ENCODE results near the gene TBX15. TPM values are rescaled to one million over a fixed set of nuclear protein-coding genes. Genes with fewer than 3 reads are reported as not detected.
A peak's percentile ranks its signal among the peaks of the same experiment; 100 is the strongest.

The TBX15 gene
- not detected in 2 replicates for total RNA-seq (2014; rRNA removed; shearing (Covaris generic))

GRCh38 chr1:118988186-118989005, at the start of gene TBX15:
Gene TBX15 (minus strand): TSS chr1:118988343. CDS start chr1:118987795, 548 bp downstream.
- DNase-seq (ENCODE audit: low spot score): no peak

DNA sequence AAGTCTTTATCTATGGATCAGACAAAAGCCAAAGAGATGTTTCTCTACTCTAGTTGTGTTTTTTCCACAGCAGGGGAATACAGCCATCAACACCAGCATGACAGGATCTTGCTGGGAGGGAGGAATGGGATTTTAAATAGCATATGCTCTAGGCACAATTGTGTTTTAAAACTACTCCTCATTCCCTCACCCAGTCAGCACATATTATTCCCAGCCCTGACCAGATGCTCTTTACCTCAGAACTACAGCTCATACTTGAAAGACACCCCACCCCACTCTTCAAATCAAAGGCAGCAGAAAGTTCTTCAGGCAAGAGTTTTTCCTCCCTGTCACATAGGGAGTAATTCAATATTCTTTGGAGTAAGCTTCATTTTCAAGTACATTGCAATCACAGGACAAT, 46.2 kb upstream of the TBX15 start:
- DNase-seq (ENCODE audit: low spot score): no peak

GRCh38 chr1:119032986-119033385, 44.8 kb upstream of the TBX15 start:
- DNase-seq (ENCODE audit: low spot score): no peak

- no peak for DNase-seq (ENCODE audit: low spot score)
These were observed 39.6 kb upstream of the TBX15 start for GRCh38 chr1:119027759-119028158.

DNA sequence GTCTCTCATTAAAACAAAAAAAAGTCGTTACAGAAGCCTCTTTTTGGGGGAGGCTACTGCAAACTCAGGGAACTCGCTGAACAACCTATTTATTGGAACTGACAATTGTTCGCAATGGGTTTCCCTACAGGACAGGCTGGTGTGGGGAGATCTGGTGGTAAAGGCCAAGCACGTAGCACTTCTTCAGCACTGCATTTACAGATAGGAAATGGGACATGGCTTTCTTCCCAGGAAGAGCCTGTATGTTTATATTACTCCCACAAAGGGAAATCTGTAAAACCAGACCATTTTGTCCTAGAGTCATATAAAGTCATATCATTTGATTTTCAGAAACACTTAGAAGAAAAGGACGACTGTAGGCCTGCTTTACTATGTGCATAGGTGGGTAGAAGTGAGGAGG, 38.8 kb upstream of the TBX15 start:
- DNase-seq (ENCODE audit: low spot score): no peak

DNA sequence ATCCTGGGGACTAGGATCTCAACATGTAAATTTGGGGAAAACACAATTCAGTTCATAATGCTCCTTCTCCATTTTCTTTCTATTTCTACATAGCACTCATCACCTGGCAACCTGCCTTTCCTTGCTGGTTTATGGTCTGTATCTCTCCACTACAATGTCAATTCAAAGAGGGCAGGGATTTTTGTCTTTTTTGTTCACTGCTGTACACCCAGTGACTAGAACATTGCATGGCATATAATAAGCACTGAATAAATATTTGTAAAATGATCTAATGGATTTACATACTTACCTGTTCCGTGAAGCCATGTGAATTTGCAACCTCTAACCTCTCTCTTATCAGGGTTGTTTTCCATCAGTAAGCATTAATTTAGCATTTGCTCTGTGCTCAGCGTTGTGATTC, 27.4 kb upstream of the TBX15 start:
- DNase-seq (ENCODE audit: low spot score): no peak

- DNase-seq (ENCODE audit: low spot score): no peak
These were observed 24.2 kb upstream of the TBX15 start for GRCh38 chr1:119012383-119012782.

- DNase-seq (ENCODE audit: low spot score): no peak
These were observed 23.6 kb upstream of the TBX15 start for GRCh38 chr1:119011706-119012105.

- DNase-seq (ENCODE audit: low spot score): no peak
These were observed 23.0 kb upstream of the TBX15 start for GRCh38 chr1:119011116-119011515.

- DNase-seq (ENCODE audit: low spot score): no peak
These were observed 22.1 kb upstream of the TBX15 start for GRCh38 chr1:119010201-119010600.

- DNase-seq (ENCODE audit: low spot score): no peak
These were observed 21.1 kb upstream of the TBX15 start for GRCh38 chr1:119009312-119009655.

- peak; percentile 52 for DNase-seq (ENCODE audit: low spot score)
These were observed 20.6 kb upstream of the TBX15 start for GRCh38 chr1:119008483-119009311.

- no peak for DNase-seq (ENCODE audit: low spot score)
These were observed 19.7 kb upstream of the TBX15 start for GRCh38 chr1:119007670-119008482.

DNA sequence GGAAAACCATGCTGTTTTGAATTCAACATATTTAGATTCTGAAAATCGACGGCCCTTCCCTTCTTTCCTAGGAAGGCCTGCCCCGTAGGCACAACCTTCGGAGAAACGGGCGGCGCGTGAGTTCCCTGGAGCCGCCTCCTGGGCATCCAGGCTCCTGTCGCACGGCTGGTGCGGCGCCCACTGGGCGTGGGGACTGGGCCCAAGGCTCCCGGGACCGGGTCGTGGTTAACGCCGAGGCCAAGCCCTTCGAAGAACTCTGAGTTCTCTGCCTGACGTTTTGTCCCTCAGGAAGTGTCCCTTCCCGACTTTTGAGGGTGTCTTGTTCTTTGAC, 19.2 kb upstream of the TBX15 start:
- no peak for DNase-seq (ENCODE audit: low spot score)

DNA sequence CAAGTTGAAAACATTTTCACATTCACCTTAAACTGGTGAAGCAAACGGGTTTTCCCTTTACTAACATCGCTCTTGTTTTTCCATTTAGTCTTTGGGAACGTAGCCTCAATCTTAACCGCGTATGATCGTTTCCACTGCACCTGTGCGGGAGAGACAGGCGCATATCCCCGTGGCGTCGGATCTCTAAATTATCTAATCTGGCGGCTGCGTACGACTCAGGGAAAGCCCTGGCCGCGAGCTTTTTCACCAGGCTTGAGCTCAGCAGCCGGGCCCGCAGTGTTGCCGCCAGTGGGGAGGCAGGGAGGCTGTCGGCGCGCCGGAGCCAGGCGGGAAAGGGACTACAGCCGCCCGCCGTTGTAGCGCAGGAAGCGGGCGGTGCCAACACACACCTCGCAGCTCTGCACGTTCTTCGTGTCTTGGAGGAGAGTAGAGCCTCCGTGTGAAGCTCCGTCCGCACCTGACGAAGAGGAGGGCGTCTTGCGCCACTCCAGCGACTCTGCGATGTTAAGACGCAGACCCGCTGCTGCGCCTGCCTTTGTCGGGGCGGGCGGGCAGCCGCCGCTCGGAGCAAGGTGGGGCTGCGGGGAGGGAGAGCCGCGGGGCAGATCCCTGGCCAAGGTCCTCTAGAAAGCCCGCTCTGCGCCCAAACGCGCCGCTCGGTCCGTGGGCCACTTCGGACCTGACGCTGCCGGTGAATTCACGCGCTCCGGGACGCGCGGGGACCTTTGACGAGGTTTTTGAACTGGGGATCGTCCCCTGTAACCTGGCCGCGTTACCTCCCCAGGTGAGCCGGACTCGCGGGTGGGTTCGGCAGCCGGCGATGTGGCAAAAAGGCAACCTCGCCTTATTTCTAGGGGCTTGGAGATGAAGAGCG, 18.5 kb upstream of the TBX15 start:
- DNase-seq (ENCODE audit: low spot score): no peak

GRCh38 chr1:119005724-119006405, 17.7 kb upstream of the TBX15 start:
- DNase-seq (ENCODE audit: low spot score): no peak

GRCh38 chr1:119004781-119005180, 16.6 kb upstream of the TBX15 start:
- no peak for DNase-seq (ENCODE audit: low spot score)

- DNase-seq (ENCODE audit: low spot score): no peak
These were observed 16.0 kb upstream of the TBX15 start for GRCh38 chr1:119004129-119004527.

DNA sequence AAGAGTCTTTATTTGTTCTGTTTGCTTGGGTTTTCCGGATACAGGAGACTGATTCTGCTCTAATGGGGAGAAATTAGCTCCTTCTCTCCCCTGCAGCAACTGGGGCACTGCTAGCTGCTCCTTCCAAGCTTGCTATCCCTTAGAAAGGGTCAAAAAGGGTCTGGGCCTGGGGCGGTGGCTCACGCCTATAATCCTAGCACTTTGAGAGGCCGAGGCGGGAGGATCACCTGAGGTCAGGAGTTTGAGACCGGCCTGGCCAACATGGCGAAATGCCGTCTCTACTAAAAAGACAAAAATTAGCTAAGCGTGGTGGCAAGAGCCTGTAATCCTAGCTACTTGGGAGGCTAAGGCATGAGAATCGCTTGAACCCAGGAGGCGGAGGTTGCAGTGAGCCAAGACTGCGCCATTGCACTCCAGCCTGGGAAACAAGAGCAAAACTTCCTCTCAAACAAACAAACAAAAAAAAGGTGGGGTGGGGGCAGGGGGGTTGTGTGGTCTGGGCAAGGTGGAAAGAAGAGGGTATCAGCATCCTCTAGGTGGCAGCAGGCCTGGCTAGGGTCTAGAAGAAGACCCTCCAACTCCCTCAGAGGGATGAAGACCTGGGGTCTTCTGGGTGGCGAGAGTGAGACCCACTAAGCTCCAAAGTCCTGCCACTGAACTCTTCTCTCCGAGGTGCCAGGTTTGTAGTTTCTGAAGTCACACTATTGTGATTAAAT, 15.4 kb upstream of the TBX15 start:
- DNase-seq (ENCODE audit: low spot score): no peak
